GM18519 (cell line): ENCODE data around the gene ATP2A3.
"Not testable (repeated sequence)": the region's sequence is repeated elsewhere in the genome, so short reads cannot be mapped to it uniquely, and the experiment has no call there.

Experiments
- ATAC-seq: cut with Tn5 transposase; IDR thresholded peaks from one replicate; pipeline ENCODE4 v1.9.1; 2021; ENCODE audit warnings: mild to moderate bottlenecking, moderate library complexity; ENCODE audit not compliant: unreplicated experiment, low FRiP score

ATP2A3 gene

DNA sequence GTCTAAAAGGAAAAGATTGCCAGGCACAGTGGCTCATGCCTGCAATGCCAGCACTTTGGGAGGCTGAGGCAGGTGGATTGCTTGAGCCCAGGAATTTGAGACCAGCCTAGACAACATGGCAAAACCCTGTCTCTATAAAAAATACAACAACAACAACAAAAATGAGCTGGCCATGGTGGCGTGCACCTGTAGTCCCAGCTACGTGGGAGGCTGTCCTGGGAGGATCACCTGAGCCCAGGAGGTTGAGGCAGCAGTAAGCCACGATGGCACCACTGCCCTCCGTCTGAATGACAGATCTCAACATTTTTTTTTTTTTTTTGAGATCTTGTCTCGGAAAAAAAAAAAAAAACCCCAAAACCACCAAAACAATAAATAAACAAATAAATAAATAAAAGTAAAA lies 28.1 kb upstream of the ATP2A3 start:
- ATAC-seq = no peak

DNA sequence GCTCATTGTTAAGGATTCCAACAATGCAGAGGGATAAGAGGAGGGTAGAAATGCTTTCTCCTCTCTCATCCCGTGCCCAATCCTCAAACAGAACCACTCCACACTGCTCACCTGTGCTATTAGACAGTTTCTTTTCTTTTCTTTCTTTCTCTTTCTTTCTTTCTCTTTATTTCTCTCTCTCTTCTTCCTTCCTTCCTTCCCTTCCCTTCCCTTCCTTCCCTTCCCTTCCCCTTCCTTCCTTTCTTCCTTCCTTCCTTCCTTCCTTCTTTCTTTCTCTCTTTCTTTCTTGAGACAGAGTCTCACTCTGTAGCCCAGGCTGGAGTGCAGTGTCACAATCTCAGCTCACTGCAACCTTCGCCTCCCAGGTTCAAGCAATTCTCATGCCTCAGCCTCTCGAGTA lies 27.5 kb upstream of the ATP2A3 start:
- not testable (repeated sequence) for ATAC-seq

DNA sequence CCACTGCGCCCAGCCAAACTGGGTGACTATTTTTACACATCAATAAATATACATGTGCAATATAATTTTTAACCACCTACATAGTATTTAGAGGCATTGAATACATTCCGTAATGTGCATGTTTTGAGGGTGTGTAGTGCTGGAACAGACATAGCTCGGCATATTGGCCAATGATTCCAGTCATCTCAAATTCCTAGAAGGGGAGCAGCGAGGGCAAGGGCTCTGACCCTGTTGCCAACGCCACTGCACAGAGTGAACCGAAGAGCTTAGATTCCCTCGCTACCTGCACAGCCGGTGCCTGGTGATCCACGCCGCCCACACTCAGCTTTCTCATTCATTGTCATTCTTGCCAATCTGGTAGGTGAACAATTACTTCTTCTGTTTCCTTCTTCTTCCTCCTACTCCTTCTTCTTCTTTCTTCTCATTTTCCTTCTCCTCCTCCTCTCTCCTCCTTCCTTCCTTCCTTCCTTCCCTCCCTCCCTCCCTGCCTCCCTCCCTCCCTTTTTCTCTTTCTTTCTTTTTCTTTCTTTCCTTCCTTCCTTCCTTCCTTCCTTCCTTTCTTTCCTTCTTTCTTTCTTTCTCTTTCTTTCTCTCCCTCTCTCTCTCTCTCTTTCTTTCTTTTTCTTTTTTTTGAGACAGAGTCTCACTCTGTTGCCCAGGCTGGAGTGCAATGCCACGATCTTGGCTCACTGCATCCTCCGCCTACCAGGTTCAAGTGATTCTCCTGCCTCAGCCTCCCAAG lies 26.3 kb upstream of the ATP2A3 start:
- ATAC-seq = no peak

DNA sequence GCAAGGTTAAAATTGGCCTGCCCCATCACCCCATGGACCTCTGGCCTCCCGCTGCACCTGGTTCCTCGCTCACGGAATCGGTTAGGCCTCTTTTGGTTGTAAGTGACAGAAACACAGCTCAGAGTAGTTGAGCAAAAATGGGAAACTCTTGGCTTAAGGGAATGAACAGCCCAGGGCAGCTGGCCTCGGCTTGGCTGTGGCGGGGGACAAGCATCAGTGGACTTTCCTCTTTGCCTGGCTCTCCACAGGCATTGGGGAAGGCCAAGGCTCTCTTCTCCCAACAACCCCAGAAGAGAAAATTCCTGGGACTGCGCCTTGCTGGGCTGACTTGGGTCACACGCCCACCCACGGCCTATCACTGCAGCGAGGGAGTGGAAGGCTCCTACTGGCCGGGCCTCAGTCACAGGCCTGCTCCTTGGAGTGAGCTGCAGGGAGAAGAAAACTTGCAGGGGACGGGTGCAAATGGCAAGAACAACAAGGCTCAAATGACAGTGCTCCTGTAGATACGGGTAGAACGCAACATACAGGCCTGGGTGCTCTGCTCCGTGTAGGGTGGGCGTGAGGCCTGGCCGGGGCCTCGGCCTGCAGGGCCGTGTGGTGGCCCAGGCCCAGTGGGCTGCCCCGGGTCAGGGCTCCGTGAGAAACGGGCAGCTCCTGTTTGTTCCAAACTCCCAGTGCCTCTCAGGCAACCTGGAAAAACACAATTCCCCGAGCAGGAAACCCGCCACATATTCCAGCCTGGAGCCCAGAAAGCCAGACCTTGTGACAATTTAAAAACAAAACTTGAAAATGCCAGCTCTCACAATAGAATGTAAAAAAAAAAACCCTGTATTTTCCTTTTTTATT lies 25.0 kb upstream of the ATP2A3 start:
- ATAC-seq = no peak

DNA sequence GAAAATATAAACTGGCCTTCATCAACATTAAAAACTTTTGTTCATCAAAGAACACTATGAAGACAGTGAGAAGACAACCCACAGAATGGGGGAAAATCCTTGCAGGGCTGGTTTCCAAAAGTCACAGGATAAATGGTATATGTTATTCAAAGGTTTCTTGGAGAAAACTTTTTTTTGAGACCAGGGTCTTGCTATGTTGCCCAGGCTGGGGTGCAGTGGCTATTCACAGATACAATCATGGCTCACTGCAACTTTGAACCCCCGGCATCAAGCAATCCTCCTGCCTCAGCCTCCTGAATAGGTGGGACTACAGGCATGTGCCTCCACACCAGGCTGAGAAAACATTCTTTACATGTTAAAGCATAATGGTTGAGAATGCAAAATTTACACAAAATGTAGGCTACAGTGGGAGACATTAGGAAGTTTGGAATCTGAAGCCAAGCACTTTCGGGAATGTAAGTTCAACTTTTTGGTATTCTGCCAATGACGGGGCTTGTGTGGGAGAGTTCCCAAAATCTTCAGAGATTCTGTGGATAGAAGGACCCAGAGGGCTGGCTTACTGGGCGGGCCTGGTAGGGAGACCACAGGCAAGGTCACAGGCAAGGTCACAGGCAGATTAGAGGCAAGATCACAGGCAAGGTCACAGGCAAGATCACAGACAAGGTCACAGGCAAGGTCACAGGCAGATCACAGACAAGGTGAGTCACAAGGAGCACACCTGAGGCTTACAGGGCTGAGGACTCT lies 24.2 kb upstream of the ATP2A3 start:
- no peak for ATAC-seq

DNA sequence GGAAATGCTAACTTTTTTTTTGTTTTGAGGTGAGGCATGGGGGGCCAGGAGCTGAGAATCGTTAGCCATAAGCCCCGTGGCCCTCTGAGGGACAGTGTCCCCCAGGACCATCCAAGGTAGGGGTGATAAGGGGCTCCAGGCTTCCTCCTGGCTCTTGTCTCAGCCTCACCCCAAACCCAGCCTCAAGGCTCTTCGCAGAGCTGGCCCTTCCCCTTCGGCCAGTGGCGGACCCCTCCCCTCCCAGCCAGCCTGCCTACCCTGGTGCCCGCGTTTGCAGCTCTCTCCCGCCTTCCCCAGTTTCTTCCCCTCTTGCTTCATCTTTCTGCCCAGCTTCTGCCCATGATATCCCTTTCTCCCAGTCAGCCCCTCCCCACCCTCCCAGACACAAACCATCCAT lies 22.7 kb upstream of the ATP2A3 start:
- ATAC-seq = no peak

DNA sequence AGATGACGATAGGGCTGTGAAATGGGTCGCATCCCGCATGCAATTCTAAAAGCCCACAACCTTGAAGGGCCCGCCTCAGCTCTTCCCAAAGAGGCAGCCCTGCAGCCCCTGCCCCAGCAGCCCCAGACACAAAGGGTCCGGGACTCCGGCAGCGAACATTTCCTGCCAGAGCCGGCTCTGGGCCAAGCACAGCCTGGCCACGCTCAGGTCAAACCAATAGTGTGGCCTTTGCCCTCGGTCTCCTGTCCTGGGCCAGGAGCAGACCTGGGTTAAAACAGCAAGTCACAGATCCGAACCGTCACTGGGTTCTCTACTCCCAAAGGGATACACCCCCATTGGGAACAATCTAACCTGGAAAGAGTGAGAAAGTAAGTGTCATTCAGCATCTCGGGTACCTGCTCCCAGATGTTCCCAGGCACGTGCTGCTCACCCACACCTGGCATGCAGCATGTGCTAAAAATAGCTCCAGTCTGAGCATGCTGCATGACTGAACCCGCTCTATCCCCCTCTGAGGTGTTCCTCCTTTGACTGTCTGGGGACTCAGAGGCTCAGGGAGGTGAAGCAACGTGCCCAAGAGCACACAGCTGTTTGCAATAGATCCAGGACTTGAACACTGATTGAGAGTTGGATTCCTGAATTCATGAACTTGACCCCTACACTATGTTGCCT lies 22.2 kb upstream of the ATP2A3 start:
- ATAC-seq = no peak

DNA sequence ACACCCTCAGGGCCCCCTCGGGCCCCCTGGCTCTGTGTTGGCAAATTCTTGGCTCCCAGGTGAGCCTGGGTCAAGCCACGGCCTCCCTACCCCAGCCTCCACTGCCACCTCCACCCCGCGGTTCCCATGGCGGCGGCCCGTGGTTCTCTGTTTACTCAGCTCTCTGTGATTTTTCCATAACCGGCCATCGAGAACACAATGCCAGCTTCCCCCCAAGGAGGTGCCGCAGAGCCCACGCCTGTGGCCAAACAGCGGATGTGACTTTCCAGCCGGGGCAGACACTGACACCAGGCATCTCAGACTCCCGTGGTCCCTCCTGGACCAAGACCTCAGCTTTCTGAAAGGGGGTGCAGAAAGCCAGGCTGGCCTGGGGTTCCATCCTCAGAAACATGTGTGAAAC lies 21.6 kb upstream of the ATP2A3 start:
- no peak for ATAC-seq

DNA sequence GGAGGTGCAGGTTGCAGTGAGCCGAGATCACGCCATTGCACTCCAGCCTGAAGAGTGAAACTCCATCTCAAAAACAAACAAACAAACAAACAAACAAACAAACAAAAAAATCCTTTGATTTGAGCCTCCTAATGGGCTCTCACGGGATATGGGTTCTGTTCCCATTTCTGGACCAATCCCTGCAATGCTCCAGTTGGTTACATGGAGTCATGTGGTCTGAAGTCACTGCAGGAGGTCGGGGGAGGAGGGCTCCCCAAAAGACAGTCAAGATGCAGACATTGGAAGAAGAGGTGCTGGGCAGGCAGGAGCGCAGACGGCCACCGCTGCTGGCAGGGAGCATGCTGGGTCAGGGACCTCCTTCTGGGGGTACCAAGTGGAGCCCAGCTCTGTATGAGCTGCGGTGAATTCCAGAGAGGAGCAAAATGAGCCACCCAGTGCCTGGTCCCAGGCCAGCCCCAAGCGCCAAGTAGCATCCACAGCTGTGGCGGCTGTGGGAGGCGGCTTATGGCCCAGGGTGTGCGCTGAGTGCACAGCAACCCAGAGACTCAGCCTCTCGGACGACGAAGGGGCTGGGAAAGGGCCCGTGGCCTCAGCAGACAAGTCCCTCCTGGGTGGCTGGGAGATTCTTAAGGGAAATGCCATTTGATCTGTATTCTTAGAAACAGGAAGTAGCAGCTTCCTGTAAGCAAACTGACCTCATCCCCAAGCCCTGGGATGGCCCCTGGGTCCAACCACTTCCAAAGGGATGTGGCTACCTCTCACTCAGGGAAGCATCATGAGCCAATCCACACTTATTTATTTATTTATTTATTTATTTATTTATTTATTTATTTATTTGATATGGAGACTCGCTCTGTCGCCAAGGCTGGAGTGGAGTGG lies 19.6 kb upstream of the ATP2A3 start:
- no peak for ATAC-seq

DNA sequence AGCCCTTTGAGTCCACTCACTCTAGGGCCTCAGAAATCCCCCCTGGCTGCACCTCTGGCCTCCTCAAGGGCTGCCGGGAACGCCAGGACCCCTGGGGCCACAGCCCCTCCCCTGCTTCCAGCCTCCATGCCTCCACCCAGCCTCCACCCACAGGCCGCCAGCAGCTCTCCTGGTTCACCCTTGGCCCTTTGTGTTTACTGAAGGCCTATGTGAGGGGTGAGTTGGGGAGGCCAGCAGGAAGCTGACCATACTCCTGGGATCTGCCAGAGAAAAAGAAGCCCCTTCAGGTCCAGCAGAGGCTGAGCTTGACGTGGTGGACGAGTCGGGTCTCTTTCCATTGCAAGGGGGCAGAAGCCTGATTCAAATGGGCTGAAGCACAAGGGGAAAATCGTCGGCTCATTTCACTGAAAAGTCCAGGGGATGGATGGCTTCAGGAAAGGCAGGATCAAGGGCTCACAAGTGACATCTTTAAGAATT lies 18.3 kb upstream of the ATP2A3 start:
- no peak for ATAC-seq

DNA sequence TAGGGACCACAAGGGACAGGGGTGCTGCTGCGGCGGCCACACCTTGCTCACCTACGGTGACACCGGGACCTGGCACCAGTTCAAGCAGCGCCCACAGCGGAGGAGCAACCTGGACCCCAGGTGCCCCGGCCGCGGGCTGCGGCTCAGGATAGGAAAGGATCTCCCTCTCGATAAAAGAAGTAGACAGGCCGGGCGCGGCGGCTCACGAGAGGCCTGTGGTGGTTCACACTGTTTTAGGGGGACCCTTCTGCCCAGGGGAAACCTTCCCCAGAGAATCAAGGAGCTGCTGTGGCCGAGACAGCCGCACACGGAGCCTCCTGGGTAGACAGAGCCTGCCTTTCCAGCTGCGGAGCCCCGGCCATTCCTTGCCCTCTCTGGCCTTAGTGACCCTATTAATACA lies 17.9 kb upstream of the ATP2A3 start:
- ATAC-seq = no peak

DNA sequence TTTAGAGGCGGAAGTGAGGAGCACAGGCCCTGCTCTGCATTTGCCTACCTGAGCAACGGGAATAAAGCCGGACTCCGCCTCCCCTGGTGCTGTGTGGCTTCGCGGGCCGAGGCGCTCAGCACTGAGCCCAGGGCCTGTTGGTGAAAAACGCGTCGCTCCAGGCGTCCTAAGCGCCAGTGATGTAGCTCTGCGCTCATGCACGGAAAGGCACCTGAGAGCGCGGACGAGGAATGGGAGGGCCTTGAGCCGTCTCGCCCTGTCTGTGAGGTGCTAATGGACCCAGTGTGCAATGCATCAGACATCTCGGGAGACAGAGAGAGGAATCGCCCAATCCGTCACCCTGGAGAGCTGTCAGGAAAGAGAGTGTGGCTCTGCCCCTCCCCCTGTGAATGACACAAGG lies 17.2 kb upstream of the ATP2A3 start:
- no peak for ATAC-seq

DNA sequence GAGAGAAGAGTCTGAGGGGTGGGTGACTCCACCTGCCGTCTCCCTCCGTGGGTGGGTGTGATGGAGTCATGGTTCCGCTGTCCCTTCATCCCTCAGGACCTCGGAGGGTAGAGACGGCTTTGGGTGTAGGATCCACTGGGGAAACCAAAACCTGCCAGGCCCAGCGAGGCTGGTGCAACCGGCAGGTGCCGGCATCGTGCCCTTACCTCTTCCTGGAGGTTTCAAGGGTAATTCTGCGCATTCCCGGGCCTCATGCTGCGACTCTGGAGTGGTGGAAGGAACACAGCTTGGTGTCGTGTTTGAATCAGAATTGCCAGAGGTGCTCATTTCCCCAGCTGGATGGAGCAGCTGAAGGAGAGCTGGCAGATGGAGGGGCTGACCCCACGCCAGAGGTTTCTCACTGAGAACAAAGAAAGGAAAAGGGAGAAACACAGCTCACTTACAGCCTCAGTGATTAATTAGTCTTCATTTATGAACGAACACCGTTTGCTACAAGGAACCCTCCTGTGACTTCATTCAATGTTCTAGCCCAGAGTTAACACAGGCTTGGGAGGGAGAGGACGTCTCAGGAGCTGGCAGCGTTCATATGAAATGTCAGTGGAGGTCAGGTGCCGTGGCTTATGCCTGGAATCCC lies 16.3 kb upstream of the ATP2A3 start:
- ATAC-seq = no peak

DNA sequence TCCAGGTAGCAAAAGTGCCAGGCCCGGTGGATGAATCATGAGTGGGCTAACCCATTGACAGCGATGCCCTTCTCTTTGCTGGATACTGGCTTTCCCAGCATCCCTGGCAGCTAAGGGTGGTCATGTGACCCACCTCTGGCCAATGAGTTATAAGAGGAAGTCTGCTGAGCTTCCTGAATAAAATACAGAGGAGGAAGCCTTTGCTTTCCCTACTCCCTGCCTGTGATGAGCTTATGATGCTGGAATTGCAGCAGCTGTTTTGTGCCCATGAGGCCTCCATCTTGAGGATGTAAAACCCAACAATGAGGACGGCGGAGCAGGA lies 15.0 kb upstream of the ATP2A3 start:
- no peak for ATAC-seq

DNA sequence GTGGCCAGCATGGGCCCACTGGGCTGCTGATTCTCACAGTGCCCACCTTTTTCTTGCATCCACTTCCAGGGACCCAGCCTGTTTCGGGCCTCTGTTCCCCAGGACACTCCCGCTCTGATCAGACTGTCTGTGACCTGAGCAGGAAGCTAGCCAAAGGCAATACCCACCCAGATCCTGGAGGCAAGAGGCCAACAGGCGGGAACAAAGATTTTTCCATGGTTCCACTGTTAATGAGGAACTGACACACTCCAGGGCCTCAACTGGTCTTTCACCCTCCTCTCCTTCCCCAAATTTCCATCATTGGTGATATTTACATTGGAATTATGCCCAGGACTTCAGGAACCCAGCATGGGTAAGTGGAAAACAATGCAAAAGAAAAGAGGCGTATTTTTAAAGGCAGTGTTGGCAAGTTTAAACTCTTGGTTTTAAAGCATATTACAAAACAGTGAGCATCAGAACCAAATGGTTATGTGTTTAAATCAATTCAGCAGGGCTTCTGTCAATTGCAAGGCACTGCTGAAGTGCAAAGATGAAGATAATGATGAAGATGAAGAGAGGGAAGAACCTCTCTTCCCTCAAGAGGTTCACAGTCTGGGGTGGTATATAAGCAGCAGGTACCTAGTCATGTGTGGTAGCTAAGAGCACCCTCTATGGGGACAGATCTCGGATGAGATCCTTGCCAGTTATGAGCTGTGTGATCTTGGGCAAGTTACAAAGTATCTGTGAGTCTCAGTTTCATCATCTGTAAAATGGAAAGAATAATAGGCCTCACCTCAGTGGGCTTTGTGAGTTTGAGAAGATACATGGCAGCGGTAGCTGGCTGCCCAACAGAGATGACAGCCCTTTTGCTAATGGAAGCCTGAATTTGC lies 14.4 kb upstream of the ATP2A3 start:
- no peak for ATAC-seq

DNA sequence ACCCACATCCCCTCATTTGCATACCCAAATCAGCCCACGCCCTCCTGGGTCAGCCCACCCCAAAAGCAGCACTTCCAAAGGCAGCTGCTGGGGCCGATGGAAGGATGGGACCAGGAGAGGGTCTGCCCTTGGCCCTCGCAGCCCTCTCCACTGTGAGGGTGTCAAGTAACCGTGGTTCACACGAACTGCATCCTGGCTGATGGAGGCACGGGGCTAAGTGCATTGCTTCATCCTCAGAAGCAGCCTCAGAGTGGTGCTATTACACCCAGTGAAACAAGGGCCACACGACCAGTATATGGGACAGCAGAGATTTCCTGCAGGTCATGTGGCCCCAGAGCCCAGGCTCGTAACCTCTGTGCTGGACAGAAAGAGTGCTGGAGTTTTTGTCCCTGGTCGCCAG lies 13.2 kb upstream of the ATP2A3 start:
- no peak for ATAC-seq

DNA sequence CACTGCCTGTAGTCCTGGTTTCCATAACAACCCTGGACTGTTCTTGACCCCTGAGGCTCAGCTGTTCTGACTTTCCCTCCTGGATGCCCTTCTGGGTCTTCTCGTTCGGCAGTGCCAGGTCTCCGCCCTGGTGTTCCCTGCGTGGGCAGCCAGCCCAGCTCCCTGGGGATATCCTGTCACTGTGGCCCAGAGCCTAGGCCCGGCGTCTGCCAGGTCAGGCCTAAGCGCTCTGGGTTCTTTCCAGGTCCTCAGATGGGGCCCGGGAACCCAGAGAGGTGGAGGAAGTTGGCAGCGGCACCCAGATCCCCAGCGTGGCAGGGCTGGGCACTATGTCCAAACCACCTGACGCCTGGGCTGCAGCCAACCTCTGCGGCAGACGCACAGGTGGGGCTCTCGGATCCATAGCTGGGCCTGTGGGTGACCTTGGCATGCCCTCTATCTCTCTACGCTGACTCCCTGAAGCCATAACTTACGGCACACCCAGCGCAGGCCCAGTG lies 12.5 kb upstream of the ATP2A3 start:
- no peak for ATAC-seq

DNA sequence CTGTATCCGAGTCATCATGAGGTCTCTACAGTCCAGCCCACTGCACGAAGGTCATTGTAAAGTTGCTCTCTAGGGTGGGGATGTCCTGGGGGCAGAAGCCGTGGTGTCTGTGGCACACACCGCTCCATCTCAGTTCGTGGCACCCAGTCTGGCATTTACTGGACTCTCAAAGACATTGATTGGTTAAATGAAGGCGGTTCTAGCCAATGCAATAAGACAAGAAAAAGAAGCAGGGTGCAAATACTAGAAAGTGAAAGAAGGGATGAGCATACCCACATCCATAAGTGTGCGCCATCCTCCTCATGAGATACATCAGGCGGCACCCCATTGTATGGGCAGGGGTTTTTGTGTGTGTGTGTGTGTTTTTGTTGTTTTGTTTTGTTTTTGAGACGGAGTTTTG lies 10.7 kb upstream of the ATP2A3 start:
- no peak for ATAC-seq
